ENCODE data around the gene PPP1R9A. TPM values are rescaled to one million over a fixed set of nuclear protein-coding genes. Genes with fewer than 3 reads are reported as not detected.
A peak's percentile ranks its signal among the peaks of the same experiment; 100 is the strongest.

PPP1R9A gene
- total and polyA plus RNA-seq, 7 donors: 1.8 to 51.3 (median 43.5) TPM

- H3K4me3 ChIP-seq: no peak overlapping the region
- WGBS, 2 donors: 12 to 30% methylated on average over 5 of the region's 5 CpGs
- peaks cover 0 to 30% (median 19%) of the 10 kb centered on the region in 4 donors for H3K4me1 ChIP-seq
- H3K27me3 ChIP-seq: no peaks in the 10 kb centered on the region
- intact Hi-C loops (cut with DNase I): no loop called here
- peak overlapping the region in 2 of 4 donors; percentile 37 to 56 for H3K27ac ChIP-seq
- DNase-seq: no peak
- TF ChIP-seq POLR2A (IDR thresholded peaks at IDR 0.05): no peak
- no peak for TF ChIP-seq EP300 (IDR thresholded peaks at IDR 0.05)
- no peak for TF ChIP-seq POLR2AphosphoS5 (IDR thresholded peaks at IDR 0.05)
- no peak for TF ChIP-seq CTCF (IDR thresholded peaks at IDR 0.05)
- H3K36me3 ChIP-seq: no peaks in the 10 kb centered on the region
- no peaks in the 10 kb centered on the region for H3K9me3 ChIP-seq
These were observed 18.8 kb upstream of the PPP1R9A start for GRCh38 chr7:94888551-94888950.

GRCh38 chr7:94888995-94889523 lies 18.3 kb upstream of the PPP1R9A start:
- TF ChIP-seq POLR2A (IDR thresholded peaks at IDR 0.05): no peak
- no peak for TF ChIP-seq EP300 (IDR thresholded peaks at IDR 0.05)
- TF ChIP-seq POLR2AphosphoS5 (IDR thresholded peaks at IDR 0.05): no peak
- no peak for TF ChIP-seq CTCF (IDR thresholded peaks at IDR 0.05)
- intact Hi-C loops (cut with DNase I): no loop called here

GRCh38 chr7:94890216-94890615 lies 17.2 kb upstream of the PPP1R9A start:
- intact Hi-C loops (cut with DNase I): no loop called here
- WGBS, 2 donors: 79 to 94% methylated on average over 2 of the region's 2 CpGs
- Histone ChIP-seq H3K36me3 (no peaks in the 10 kb centered on the region), H3K27me3 (no peaks in the 10 kb centered on the region), H3K4me3 (no peak overlapping the region), H3K9me3 (no peaks in the 10 kb centered on the region), H3K4me1 (peaks cover 0 to 30% (median 19%) of the 10 kb centered on the region in 4 donors), H3K27ac (peak overlapping the region in 2 of 4 donors; percentile 37 to 56)
- TF ChIP-seq CTCF (IDR thresholded peaks at IDR 0.05) (no peak), POLR2AphosphoS5 (IDR thresholded peaks at IDR 0.05) (no peak), EP300 (IDR thresholded peaks at IDR 0.05) (no peak), POLR2A (IDR thresholded peaks at IDR 0.05) (no peak)
- no peak for DNase-seq

More at GRCh38 chr7:94888995-94889523, 18.3 kb upstream of the PPP1R9A start:
- peak overlapping the region in 2 of 4 donors; percentile 37 to 56 for H3K27ac ChIP-seq
- no peaks in the 10 kb centered on the region for H3K9me3 ChIP-seq
- H3K36me3 ChIP-seq: no peaks in the 10 kb centered on the region
- WGBS, 2 donors: 55 to 66% methylated on average over 2 of the region's 2 CpGs
- peaks cover 0 to 30% (median 19%) of the 10 kb centered on the region in 4 donors for H3K4me1 ChIP-seq
- DNase-seq: no peak
- no peaks in the 10 kb centered on the region for H3K27me3 ChIP-seq
- no peak overlapping the region for H3K4me3 ChIP-seq

- Histone ChIP-seq H3K4me3 (no peak overlapping the region), H3K4me1 (peaks cover 0 to 21% (median 14%) of the 10 kb centered on the region in 4 donors), H3K36me3 (no peaks in the 10 kb centered on the region), H3K9me3 (no peaks in the 10 kb centered on the region), H3K27ac (no peak overlapping the region), H3K27me3 (no peaks in the 10 kb centered on the region)
- no peak for TF ChIP-seq EP300 (IDR thresholded peaks at IDR 0.05)
- no peak for TF ChIP-seq POLR2A (IDR thresholded peaks at IDR 0.05)
- no peak for TF ChIP-seq CTCF (IDR thresholded peaks at IDR 0.05)
- TF ChIP-seq POLR2AphosphoS5 (IDR thresholded peaks at IDR 0.05): no peak
- no peak for DNase-seq
- intact Hi-C loops (cut with DNase I): no loop called here
- 92 to 94% methylated on average over 6 of the region's 6 CpGs for whole genome bisulfite sequencing, 2 donors
These were observed 13.7 kb upstream of the PPP1R9A start for GRCh38 chr7:94893661-94894060.

- DNase-seq: no peak
- TF ChIP-seq CTCF (IDR thresholded peaks at IDR 0.05) (no peak), EP300 (IDR thresholded peaks at IDR 0.05) (no peak), POLR2A (IDR thresholded peaks at IDR 0.05) (no peak), POLR2AphosphoS5 (IDR thresholded peaks at IDR 0.05) (no peak)
- H3K4me1 ChIP-seq: no peaks in the 10 kb centered on the region
- 83 to 98% methylated on average over 1 of the region's 1 CpG for WGBS, 2 donors
- no peaks in the 10 kb centered on the region for H3K27me3 ChIP-seq
- no peaks in the 10 kb centered on the region for H3K9me3 ChIP-seq
- no peak overlapping the region for H3K4me3 ChIP-seq
- intact Hi-C loops (cut with DNase I): no loop called here
- no peaks in the 10 kb centered on the region for H3K36me3 ChIP-seq
- H3K27ac ChIP-seq: no peak overlapping the region
These were observed 9.9 kb upstream of the PPP1R9A start for GRCh38 chr7:94897541-94897940.

All from sigmoid colon (tissue), 7 donors.